ENCODE data around the gene KSR2.

GRCh38 chr12:117661471-117661870 lies 307.3 kb downstream of the KSR2 start:
- TF ChIP-seq GATA3 (IDR thresholded peaks at IDR 0.05; ENCODE audit: low read depth, low read length): no peak
- no peak for TF ChIP-seq GATA2 (IDR thresholded peaks at IDR 0.05; ENCODE audit: low read depth, low read length)
